Lung (tissue), 12 donors: ENCODE results near the gene PRRX2. TPM values are rescaled to one million over a fixed set of nuclear protein-coding genes. Genes with fewer than 3 reads are reported as not detected.

ENCODE experiments used
- ATAC-seq: fragments of 200-7000 bp; cut with Tn5 transposase; one replicate; pipeline ENCODE4 v1.9.1; 2020; ENCODE audit warnings: moderate number of reproducible peaks; ENCODE audit not compliant: insufficient read depth, low FRiP score
- DNase-seq, 3 donors: peaks; one replicate each; pipeline ENCODE4 v3.0.0-alpha.2; 2013 to 2017
- H3K27ac ChIP-seq, 2 donors: one replicate each; pipeline ENCODE4 v1.5.1; 2013; ENCODE audit warnings: mild to moderate bottlenecking in 2 of 2, moderate library complexity in 2 of 2, control low read depth in 1 of 2, inconsistent platforms in 1 of 2, low read depth in 1 of 2, low read length in 1 of 2
- H3K27me3 ChIP-seq, 3 donors: one replicate each; pipeline ENCODE4 v1.5.1; 2013; ENCODE audit warnings: low read length in 2 of 3; ENCODE audit not compliant: control insufficient read depth in 3 of 3, insufficient read depth in 3 of 3
- H3K36me3 ChIP-seq, 4 donors: one replicate each; pipeline ENCODE4 v1.5.1; 2013; ENCODE audit warnings: low read length in 4 of 4, mild to moderate bottlenecking in 1 of 4, moderate library complexity in 1 of 4; ENCODE audit not compliant: control insufficient read depth in 4 of 4, insufficient read depth in 4 of 4
- H3K4me1 ChIP-seq, 5 donors: one replicate each; pipeline ENCODE4 v1.5.1; 2013; ENCODE audit warnings: low read length in 5 of 5, mild to moderate bottlenecking in 2 of 5, moderate library complexity in 1 of 5; ENCODE audit not compliant: control insufficient read depth in 5 of 5, insufficient read depth in 5 of 5
- H3K4me3 ChIP-seq: one replicate; pipeline ENCODE4 v1.5.1; 2013; ENCODE audit warnings: mild to moderate bottlenecking, control low read depth, moderate library complexity
- H3K9ac ChIP-seq, 2 donors: one replicate each; pipeline ENCODE4 v1.5.1; 2013; ENCODE audit warnings: low read length in 2 of 2, control low read depth in 1 of 2; ENCODE audit not compliant: insufficient read depth in 1 of 2
- H3K9me3 ChIP-seq, 4 donors: one replicate each; pipeline ENCODE4 v1.5.1; 2013; ENCODE audit warnings: low read length in 3 of 4, mild to moderate bottlenecking in 1 of 4, moderate library complexity in 1 of 4; ENCODE audit not compliant: control insufficient read depth in 4 of 4, insufficient read depth in 3 of 4
- WGBS, 2 donors: extraction: QIAGEN DNeasy Blood & Tissue Kit; methylation state at CpG; one replicate each; pipeline ENCODE4 v1.1.7; 2013; 5-methylcytosine and 5-hydroxymethylcytosine counted together
- polyA plus RNA-seq, 2 donors: library from polyadenylated mRNA; stranded (reverse); fragments of 200-250 nt; gene quantifications; one replicate each; pipeline ENCODE4 v1.2.1, GENCODE V29; 2013
- total RNA-seq, 2 donors: library from RNA; depleted of rRNA in 1 of 2; stranded (reverse); fragments of >200 nt in 1 of 2; gene quantifications; one replicate each; pipeline ENCODE4 v1.2.1, GENCODE V29; 2014 to 2021
- TF ChIP-seq, protein P1 (sequence below): IDR thresholded peaks from 2 replicates; pipeline ENCODE4 v1.5.1; 2012; ENCODE audit warnings: mild to moderate bottlenecking; ENCODE audit errors: control extremely low read depth, extremely low read depth
- donor health status: control.
- donor health status: control.
- donor health status: Bipolar disorder and iron deficiency.
- donor health status: healthy.
- donor health status: DM: yes; HTN: yes; CAD: no.

PRRX2 gene
- total and polyA plus RNA-seq, 4 donors = 2.2 to 3.8 (median 3.5) TPM

DNA sequence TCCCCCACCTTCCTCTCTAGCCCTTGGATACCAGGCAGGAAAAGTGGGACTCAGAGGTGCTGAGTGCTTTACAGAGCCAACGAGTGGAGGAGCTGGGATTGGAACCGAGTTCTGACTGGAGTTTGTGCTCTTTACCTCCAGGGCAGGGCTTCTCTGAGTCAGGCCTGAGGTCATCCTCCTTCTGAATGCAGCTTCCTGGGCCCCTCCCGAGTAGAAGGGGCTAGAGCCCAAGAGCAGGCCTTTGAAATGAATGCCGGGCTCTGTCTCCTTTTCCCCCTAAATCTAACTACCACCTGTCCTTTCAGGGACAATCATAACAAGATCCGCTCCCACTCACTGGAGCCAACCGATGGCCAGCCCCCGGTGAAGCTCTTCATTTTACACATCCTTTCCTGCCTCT, 74.7 kb downstream of the PRRX2 start:
- Histone ChIP-seq H3K4me1 (peaks cover 0 to 6% (median 0%) of the 10 kb centered on the region in 5 donors), H3K9me3 (no peaks in the 10 kb centered on the region), H3K4me3 (no peak overlapping the region), H3K27ac (no peak overlapping the region), H3K27me3 (peaks cover 0 to 5% (median 0%) of the 10 kb centered on the region in 3 donors), H3K36me3 (peaks cover 0 to 2% (median 0%) of the 10 kb centered on the region in 4 donors), H3K9ac (no peak overlapping the region)
- TF ChIP-seq, protein P1, sequence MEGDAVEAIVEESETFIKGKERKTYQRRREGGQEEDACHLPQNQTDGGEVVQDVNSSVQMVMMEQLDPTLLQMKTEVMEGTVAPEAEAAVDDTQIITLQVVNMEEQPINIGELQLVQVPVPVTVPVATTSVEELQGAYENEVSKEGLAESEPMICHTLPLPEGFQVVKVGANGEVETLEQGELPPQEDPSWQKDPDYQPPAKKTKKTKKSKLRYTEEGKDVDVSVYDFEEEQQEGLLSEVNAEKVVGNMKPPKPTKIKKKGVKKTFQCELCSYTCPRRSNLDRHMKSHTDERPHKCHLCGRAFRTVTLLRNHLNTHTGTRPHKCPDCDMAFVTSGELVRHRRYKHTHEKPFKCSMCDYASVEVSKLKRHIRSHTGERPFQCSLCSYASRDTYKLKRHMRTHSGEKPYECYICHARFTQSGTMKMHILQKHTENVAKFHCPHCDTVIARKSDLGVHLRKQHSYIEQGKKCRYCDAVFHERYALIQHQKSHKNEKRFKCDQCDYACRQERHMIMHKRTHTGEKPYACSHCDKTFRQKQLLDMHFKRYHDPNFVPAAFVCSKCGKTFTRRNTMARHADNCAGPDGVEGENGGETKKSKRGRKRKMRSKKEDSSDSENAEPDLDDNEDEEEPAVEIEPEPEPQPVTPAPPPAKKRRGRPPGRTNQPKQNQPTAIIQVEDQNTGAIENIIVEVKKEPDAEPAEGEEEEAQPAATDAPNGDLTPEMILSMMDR = no peak
- ATAC-seq (no peak), DNase-seq (no peak)
- WGBS, 2 donors = 89 to 93% methylated on average over 7 of the region's 7 CpGs

DNA sequence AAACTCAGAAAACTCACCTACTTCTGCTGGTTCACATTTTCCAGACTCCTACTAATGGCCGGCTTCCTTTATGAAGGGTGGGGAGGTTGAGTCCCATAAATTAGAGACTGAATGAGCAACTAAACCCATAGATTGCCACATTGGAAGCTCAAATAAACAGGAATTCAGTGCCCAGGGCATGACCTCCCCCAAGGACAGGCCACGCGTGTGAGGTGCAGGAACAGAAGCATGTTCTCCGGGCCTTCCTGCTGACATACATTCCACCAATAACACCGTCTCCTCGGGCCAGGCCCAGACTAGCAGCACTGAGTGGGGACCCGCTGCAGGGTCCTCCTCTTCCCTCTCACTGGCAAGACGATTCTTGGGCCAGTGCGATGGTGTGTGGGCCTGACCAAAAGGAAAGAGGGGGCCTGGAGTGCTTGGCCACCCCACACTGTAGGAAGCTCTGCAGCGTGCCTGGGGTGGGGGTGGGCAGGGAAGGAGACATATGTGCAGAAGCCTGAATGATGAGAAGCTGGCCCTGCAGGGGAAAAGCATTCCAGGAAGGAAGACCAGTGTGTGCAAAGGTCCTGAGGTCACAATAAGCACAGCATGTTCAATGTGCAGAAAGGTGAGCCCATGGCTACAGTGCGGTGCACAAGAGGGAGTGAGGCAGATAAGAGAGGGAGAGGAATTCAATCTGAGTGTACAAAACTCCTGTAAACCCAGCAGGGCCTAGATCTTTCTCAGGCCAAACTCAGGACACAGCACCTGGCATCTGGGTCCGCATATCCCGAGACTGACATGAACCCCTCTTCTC, 75.4 kb downstream of the PRRX2 start:
- DNase-seq (no peak), ATAC-seq (no peak)
- Histone ChIP-seq H3K36me3 (peaks cover 0 to 2% (median 0%) of the 10 kb centered on the region in 4 donors), H3K9ac (no peak overlapping the region), H3K27ac (no peak overlapping the region), H3K4me3 (no peak overlapping the region), H3K27me3 (peaks cover 0 to 5% (median 0%) of the 10 kb centered on the region in 3 donors), H3K4me1 (peaks cover 0 to 6% (median 0%) of the 10 kb centered on the region in 5 donors), H3K9me3 (no peaks in the 10 kb centered on the region)
- TF ChIP-seq, protein P1 = no peak
- 95 to 96% methylated on average over 13 of the region's 13 CpGs for WGBS, 2 donors

DNA sequence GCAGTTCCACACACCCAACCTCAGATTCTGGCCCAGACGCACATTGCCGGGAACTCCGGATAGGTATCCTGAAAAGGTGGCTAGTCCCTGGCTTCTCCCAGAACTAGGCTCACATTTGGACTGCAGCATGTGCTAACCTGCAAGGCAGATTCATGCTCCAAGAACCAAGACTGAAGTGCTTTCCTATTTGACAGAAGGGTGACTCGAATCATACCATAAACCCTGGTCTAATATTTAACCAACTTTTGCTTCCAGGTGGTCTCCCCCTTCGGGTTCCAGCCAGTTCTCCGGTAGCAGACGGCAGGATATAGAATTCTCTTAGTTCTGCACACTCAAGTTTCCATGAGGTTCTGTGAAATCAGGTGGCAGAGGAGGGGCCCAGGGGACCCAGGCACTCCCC, 79.8 kb downstream of the PRRX2 start:
- ATAC-seq = no peak
- H3K9ac ChIP-seq = no peak overlapping the region
- H3K4me3 ChIP-seq = no peak overlapping the region
- no peaks in the 10 kb centered on the region for H3K27me3 ChIP-seq
- no peaks in the 10 kb centered on the region for H3K9me3 ChIP-seq
- TF ChIP-seq, protein P1 = no peak
- no peak for DNase-seq
- peaks cover 0 to 4% (median 0%) of the 10 kb centered on the region in 4 donors for H3K36me3 ChIP-seq
- no peak overlapping the region for H3K27ac ChIP-seq
- no peaks in the 10 kb centered on the region for H3K4me1 ChIP-seq
- 81 to 92% methylated on average over 7 of the region's 7 CpGs for WGBS, 2 donors
